ENCODE results near the gene APEX1.

The APEX1 gene

GRCh38 chr14:20454516-20455354, at the start of gene APEX1, which contains the start of gene OSGEP:
APEX1 (plus strand) TSS chr14:20455226; CDS start chr14:20455646, 420 bp downstream.
OSGEP (minus strand) TSS chr14:20454812; CDS start chr14:20454683, 129 bp downstream.
- peak; percentile 98 for DNase-seq (ENCODE audit: low spot score)

- DNase-seq (ENCODE audit: low spot score) = no peak
Observed at GRCh38 chr14:20409226-20409625, 45.8 kb upstream of the APEX1 start.

- DNase-seq (ENCODE audit: low spot score) = no peak
Observed at GRCh38 chr14:20412411-20412810, 42.6 kb upstream of the APEX1 start.

- DNase-seq (ENCODE audit: low spot score) = peak; percentile 83
Observed at GRCh38 chr14:20412876-20413743, 41.9 kb upstream of the APEX1 start, which contains the start of gene TEP1. TEP1 (minus strand) TSS chr14:20413501; CDS start chr14:20408439, 5,062 bp downstream.

GRCh38 chr14:20413744-20414082, 41.3 kb upstream of the APEX1 start:
- DNase-seq (ENCODE audit: low spot score) = no peak

- DNase-seq (ENCODE audit: low spot score) = peak; percentile 62
Observed at GRCh38 chr14:20415782-20416206, 39.2 kb upstream of the APEX1 start.

- DNase-seq (ENCODE audit: low spot score) = no peak
Observed at GRCh38 chr14:20416223-20416622, 38.8 kb upstream of the APEX1 start.

GRCh38 chr14:20417250-20418186, 37.5 kb upstream of the APEX1 start:
- no peak for DNase-seq (ENCODE audit: low spot score)

GRCh38 chr14:20418501-20418909, 36.5 kb upstream of the APEX1 start:
- no peak for DNase-seq (ENCODE audit: low spot score)

- no peak for DNase-seq (ENCODE audit: low spot score)
Observed at GRCh38 chr14:20419419-20419818, 35.6 kb upstream of the APEX1 start.

GRCh38 chr14:20421267-20421666, 33.8 kb upstream of the APEX1 start:
- no peak for DNase-seq (ENCODE audit: low spot score)

- no peak for DNase-seq (ENCODE audit: low spot score)
Observed at GRCh38 chr14:20422886-20423285, 32.1 kb upstream of the APEX1 start.

GRCh38 chr14:20424851-20425250, 30.2 kb upstream of the APEX1 start:
- no peak for DNase-seq (ENCODE audit: low spot score)

- DNase-seq (ENCODE audit: low spot score) = peak; percentile 79
Observed at GRCh38 chr14:20427231-20428009, 27.6 kb upstream of the APEX1 start.

GRCh38 chr14:20428010-20428365, 27.0 kb upstream of the APEX1 start:
- DNase-seq (ENCODE audit: low spot score) = no peak

GRCh38 chr14:20428802-20429201, 26.2 kb upstream of the APEX1 start:
- DNase-seq (ENCODE audit: low spot score) = no peak

GRCh38 chr14:20429801-20430669, 25.0 kb upstream of the APEX1 start:
- DNase-seq (ENCODE audit: low spot score) = no peak

GRCh38 chr14:20434701-20435581, 20.1 kb upstream of the APEX1 start:
- no peak for DNase-seq (ENCODE audit: low spot score)

Data from SW480 (cell line).